MM.1S (cell line): ENCODE data around the gene CDX2.
"Not testable (repeated sequence)": the region's sequence is repeated elsewhere in the genome, so short reads cannot be mapped to it uniquely, and the experiment has no call there.

Experiments used
- CTCF ChIP-seq: fragments of 300-600 bp; sonication (generic); IDR thresholded peaks from 2 replicates; pipeline ENCODE4 v1.5.1; 2016; ENCODE audit warnings: antibody characterized with exemption, low read length, mixed read lengths
- EZH2 ChIP-seq: fragments of 300-600 bp; sonication (generic); optimal IDR thresholded peaks from 2 replicates; pipeline ENCODE3; 2017; ENCODE audit warnings: low read depth, mild to moderate bottlenecking, antibody characterized with exemption, low read length, mixed read lengths
- EZH2phosphoT487 ChIP-seq: fragments of 300-600 bp; sonication (generic); IDR thresholded peaks from 2 replicates; pipeline ENCODE4 v1.6.1; 2018; ENCODE audit warnings: antibody characterized with exemption, low read length

- TF ChIP-seq EZH2, CTCF, EZH2phosphoT487: not testable (repeated sequence)
Observed at GRCh38 chr13:28005016-28005415, 35.9 kb upstream of the CDX2 start.
